HG02938 (cell line): ENCODE results near the gene SREBF2.

Source experiments
- ATAC-seq: cut with Tn5 transposase; IDR thresholded peaks from one replicate; pipeline ENCODE4 v1.9.1; 2021; ENCODE audit warnings: mild to moderate bottlenecking, moderate library complexity; ENCODE audit not compliant: unreplicated experiment

The SREBF2 gene

GRCh38 chr22:41875531-41876270 is 42.8 kb downstream of the SREBF2 start:
- no peak for ATAC-seq

DNA sequence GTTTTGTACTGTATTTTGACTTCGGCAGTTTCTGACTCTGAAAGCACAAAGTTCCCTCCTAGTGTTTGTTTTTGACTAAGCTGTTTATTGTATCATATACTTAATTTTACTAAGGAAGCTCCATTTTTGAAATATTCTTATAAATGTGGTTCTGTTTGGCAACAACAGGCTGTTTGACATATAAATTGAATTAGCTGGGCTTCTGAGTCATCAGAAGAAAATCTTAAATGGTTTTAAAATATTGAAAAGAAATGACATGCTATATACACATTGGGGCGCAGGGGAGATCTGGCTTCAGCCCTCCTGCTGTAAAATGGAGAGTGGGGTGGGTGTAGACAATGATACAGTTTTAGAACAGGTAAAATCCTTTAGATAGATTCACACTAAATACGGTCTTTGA is 43.4 kb downstream of the SREBF2 start:
- no peak for ATAC-seq

- no peak for ATAC-seq
Measured at GRCh38 chr22:41876675-41877074, 43.8 kb downstream of the SREBF2 start.

GRCh38 chr22:41880653-41881052 is 47.7 kb downstream of the SREBF2 start:
- no peak for ATAC-seq

GRCh38 chr22:41883400-41883799 is 50.5 kb downstream of the SREBF2 start:
- no peak for ATAC-seq

DNA sequence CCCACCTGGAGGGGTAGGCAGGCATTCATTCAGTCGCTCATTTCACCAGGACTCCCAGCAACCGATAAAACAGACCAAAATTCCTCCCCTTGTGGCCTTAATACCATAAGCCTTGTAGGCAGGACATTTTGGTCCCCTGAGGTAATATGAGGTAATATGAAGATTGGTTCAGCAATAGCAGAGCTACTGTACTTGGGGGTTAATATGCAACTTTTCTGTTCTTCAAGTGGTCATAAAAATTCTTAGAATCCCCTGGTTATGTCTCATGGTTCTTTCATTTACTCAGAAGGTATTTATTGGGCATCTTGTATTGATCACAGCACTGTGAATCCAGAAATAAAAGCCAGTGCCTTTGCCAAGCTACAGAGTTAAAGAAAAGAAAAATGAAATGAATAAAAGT is 52.2 kb downstream of the SREBF2 start:
- no peak for ATAC-seq

DNA sequence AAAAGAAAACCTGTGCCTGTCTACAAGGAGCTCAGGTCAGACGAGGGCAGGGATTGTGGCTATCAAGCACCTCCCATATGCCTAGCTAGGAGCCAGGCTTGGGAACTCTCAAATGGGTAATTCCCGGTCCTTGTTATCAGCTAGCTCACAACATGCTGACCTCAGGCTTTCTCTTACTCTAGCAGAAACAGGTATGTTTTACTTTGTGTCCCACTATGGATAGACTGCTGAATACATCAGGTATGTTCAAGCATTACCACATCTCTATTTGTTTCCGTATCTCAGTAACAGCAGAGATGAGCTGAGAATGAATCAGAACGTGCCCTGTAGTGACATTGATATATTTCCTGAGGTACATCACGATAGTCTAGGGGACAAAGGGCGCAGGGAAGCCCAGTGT is 52.6 kb downstream of the SREBF2 start:
- ATAC-seq, result no peak

GRCh38 chr22:41888627-41889200 is 55.8 kb downstream of the SREBF2 start:
- ATAC-seq, result no peak

GRCh38 chr22:41891407-41891806 is 58.5 kb downstream of the SREBF2 start:
- ATAC-seq, result no peak

GRCh38 chr22:41892721-41893120 is 59.8 kb downstream of the SREBF2 start:
- no peak for ATAC-seq

DNA sequence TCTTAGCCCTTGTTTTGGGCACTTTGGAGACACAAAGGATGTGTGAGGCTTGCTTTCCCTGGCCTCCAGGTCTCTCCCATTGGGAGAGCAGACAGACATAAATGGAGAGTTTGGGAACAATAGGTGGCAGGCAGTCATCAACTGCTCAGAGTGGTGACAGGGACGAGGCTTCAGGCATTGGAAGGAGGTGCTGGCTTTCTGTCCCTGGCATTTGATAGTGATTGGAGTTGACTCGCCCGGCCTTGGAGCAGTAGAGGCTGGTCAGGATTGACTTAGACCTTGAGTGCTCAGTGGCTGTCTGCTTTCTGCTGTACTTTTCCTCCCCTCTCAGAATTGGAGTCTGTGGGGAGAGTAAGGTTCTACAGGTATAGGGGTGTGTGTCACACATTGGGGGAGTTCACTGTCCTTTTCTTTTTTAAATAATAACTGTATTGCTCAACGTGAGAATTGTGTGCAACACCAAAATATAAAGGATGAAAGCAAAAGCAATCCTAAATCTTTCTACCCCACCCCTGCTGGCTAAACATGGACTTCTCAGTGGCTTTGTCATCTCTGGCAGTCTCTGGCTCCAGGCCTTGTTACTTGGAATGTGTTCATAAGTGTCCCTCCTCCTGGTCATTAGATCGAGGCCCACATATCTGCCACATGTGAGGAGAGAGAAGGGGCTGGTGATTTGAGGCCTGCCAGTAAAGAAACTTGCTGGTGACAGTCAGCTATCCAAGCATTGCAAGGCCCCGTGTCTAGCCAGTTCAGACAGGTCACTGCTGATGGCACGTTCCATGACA is 60.9 kb downstream of the SREBF2 start:
- ATAC-seq, result no peak

GRCh38 chr22:41898645-41899044 is 65.7 kb downstream of the SREBF2 start:
- ATAC-seq, result no peak

DNA sequence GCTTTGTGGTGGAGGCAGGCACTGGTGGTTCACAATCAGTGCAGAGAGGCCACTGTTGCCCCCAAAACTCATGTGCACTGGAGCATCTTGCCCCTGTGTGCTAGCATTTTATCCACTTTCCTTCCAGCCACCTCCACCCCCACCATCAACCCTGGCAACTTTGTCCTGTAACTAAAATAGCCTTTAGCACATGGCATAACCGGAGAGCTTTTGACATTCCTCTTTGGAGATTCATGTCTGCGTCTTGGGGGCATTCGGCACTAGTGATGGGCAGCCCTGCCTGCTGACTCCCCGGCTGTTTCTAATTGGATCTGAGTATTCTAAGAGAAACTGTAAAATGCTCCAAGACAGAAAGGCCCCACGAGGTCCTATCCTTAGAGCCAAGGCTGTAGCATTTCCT is 66.2 kb downstream of the SREBF2 start:
- no peak for ATAC-seq

DNA sequence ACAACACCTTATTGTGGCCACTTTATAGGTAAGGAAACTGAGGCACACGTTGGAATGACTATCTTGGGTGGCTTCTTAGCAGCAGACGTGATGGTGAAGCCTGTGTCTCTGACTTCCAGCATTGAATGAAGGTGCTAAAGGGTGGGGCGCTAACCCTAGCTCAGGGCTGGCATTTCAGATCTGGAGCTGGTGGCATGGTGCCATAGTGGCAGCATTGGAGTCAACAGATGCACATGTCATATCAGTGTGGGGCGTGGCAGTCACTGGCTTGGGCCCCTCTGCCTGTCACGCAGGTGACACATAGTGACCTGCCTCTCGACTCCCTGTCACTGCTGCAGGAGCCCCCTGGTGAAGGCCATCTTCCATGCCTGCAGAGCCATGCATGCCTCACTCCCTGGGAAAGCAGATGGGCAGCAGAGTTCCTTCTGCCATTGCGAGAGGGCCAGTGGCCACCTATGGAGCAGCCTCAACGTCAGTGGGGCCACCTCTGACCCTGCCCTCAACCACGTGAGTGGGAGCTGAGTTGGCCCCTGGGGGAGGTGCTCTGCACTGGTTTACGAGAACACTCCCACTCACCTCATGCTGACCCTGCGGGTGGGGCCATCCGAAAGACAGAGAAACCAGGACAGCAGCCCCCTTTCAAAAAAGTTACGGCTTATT is 67.2 kb downstream of the SREBF2 start:
- ATAC-seq, result no peak

- no peak for ATAC-seq
Measured at GRCh38 chr22:41900652-41901312, 67.9 kb downstream of the SREBF2 start.

GRCh38 chr22:41902016-41902415 is 69.1 kb downstream of the SREBF2 start:
- no peak for ATAC-seq

GRCh38 chr22:41902932-41903421 is 70.1 kb downstream of the SREBF2 start:
- no peak for ATAC-seq

- ATAC-seq, result no peak
Measured at GRCh38 chr22:41904450-41905410, 71.8 kb downstream of the SREBF2 start.

- no peak for ATAC-seq
Measured at GRCh38 chr22:41905411-41906202, 72.7 kb downstream of the SREBF2 start.
